SHP77 (cell line): ENCODE measurements around the gene PLEKHD1.

ENCODE experiments used
- DNase-seq, 2 experiments: peaks; one replicate each; lab custom pipeline; 2025; lab: John Stamatoyannopoulos, UW

Gene PLEKHD1

GRCh38 chr14:69547701-69548348 lies 63.3 kb downstream of the PLEKHD1 start:
- no peak for DNase-seq

- no peak for DNase-seq
Observed at GRCh38 chr14:69548566-69548965, 64.0 kb downstream of the PLEKHD1 start.

- no peak for DNase-seq
Observed at GRCh38 chr14:69551511-69551910, 67.0 kb downstream of the PLEKHD1 start.

- DNase-seq, result no peak
Observed at GRCh38 chr14:69553252-69553651, 68.7 kb downstream of the PLEKHD1 start.

GRCh38 chr14:69554500-69554899 lies 70.0 kb downstream of the PLEKHD1 start:
- no peak for DNase-seq

- DNase-seq, result no peak
Observed at GRCh38 chr14:69558774-69559173, 74.2 kb downstream of the PLEKHD1 start.

GRCh38 chr14:69559581-69560011 lies 75.1 kb downstream of the PLEKHD1 start:
- DNase-seq, result no peak

- no peak for DNase-seq
Observed at GRCh38 chr14:69560826-69561225, 76.3 kb downstream of the PLEKHD1 start.

- DNase-seq, result no peak
Observed at GRCh38 chr14:69561893-69562292, 77.4 kb downstream of the PLEKHD1 start.

GRCh38 chr14:69567563-69567962 lies 83.0 kb downstream of the PLEKHD1 start:
- DNase-seq, result no peak

GRCh38 chr14:69569859-69570258 lies 85.3 kb downstream of the PLEKHD1 start:
- DNase-seq, result no peak

- no peak for DNase-seq
Observed at GRCh38 chr14:69570836-69571330, 86.4 kb downstream of the PLEKHD1 start.

- DNase-seq, result no peak
Observed at GRCh38 chr14:69571449-69572029, 87.0 kb downstream of the PLEKHD1 start.

- peak; percentile 43 to 74 for DNase-seq
Observed at GRCh38 chr14:69572030-69572840, 87.7 kb downstream of the PLEKHD1 start.

GRCh38 chr14:69572841-69573135 lies 88.3 kb downstream of the PLEKHD1 start:
- DNase-seq, result no peak

- DNase-seq, result no peak
Observed at GRCh38 chr14:69573205-69573830, 88.8 kb downstream of the PLEKHD1 start.

GRCh38 chr14:69573831-69574262 lies 89.3 kb downstream of the PLEKHD1 start:
- no peak for DNase-seq

GRCh38 chr14:69574263-69574953 lies 89.9 kb downstream of the PLEKHD1 start, which contains the start of gene CCDC177:
TSS of gene CCDC177 (minus strand) at chr14:69574871. CDS start at chr14:69573622, 1,249 bp downstream.
- DNase-seq, result peak; percentile 63 to 74

- no peak for DNase-seq
Observed at GRCh38 chr14:69574954-69575295, 90.4 kb downstream of the PLEKHD1 start.

GRCh38 chr14:69579476-69579875 lies 94.9 kb downstream of the PLEKHD1 start:
- no peak for DNase-seq

GRCh38 chr14:69580009-69580577 lies 95.6 kb downstream of the PLEKHD1 start:
- peak; percentile 28 to 63 for DNase-seq
